Endothelial cell of umbilical vein (primary cell): ENCODE data around the gene DYNC1H1. TPM values are rescaled to one million over a fixed set of nuclear protein-coding genes. Genes with fewer than 3 reads are reported as not detected.

Experiments used
- BruUV-seq: library from RNA; stranded (reverse); fragments of 400-500 nt; replicated peaks from 2 replicates; lab custom pipeline; 2021; lab: Mats Ljungman, UMichigan
- CTCF ChIA-PET: fragments of 300-600, 350-600 bp; sonication (Branson Sonifier 250); formaldehyde crosslinking; loops from one replicate; lab custom pipeline; 2021; ENCODE audit warnings: antibody characterized with exemption, inconsistent platforms; lab: Charles Lee
- POLR2A ChIA-PET: fragments of 300-600, 350-600 bp; sonication (Branson Sonifier 250); formaldehyde crosslinking; loops from one replicate; lab custom pipeline; 2021; ENCODE audit warnings: antibody characterized with exemption, inconsistent platforms; lab: Charles Lee
- DNase-seq: peaks from one replicate; pipeline ENCODE4 v3.0.0-alpha.2; 2011; ENCODE audit warnings: low read depth, low spot score
- FAIRE-seq: peaks from 2 replicates; lab custom pipeline; 2011; peaks lifted over from hg19 to GRCh38; lab: Jason Lieb, UNC
- H2AFZ ChIP-seq: 2 replicates; pipeline ENCODE4 v1.6.0; 2012; ENCODE audit warnings: low read depth, low read length, control low read depth, inconsistent platforms
- H3K27ac ChIP-seq: 2 replicates; pipeline ENCODE4 v1.5.1; 2011; ENCODE audit warnings: low read depth, mild to moderate bottlenecking, control low read depth, low read length, moderate library complexity; ENCODE audit not compliant: insufficient read depth
- H3K27me3 ChIP-seq, 2 experiments: 2 replicates each; pipeline versions ENCODE4 v1.6.0 to v1.6.1; 2011; ENCODE audit warnings: low read length in 2 of 2, mixed read lengths in 1 of 2; ENCODE audit not compliant: control insufficient read depth in 2 of 2, insufficient read depth in 2 of 2
- H3K36me3 ChIP-seq, 2 experiments: 2 replicates in 1 of 2; 3 replicates in 1 of 2; pipeline ENCODE4 v1.5.1; 2011; ENCODE audit warnings: low read length in 2 of 2, mild to moderate bottlenecking in 1 of 2, moderate library complexity in 1 of 2; ENCODE audit not compliant: control insufficient read depth in 2 of 2, insufficient read depth in 2 of 2; ENCODE audit errors: extremely low read depth in 1 of 2
- H3K4me1 ChIP-seq: 3 replicates; pipeline ENCODE4 v1.5.1; 2011; ENCODE audit warnings: mild to moderate bottlenecking, low read length; ENCODE audit not compliant: control insufficient read depth, insufficient read depth; ENCODE audit errors: extremely low read depth
- H3K4me2 ChIP-seq: 2 replicates; pipeline ENCODE4 v1.6.1; 2011; ENCODE audit warnings: low read length, control low read depth, mixed read lengths; ENCODE audit not compliant: insufficient read depth
- H3K4me3 ChIP-seq, 3 experiments: fragments of 200-600 bp in 1 of 3; sonication (generic), shearing (Covaris generic) in 1 of 3; replicated peaks in 1 of 3; 2 replicates each; pipeline ENCODE4 v1.5.1; 2011 to 2016; ENCODE audit warnings: control low read depth in 3 of 3, low read length in 3 of 3, mild to moderate bottlenecking in 2 of 3, inconsistent platforms in 1 of 3, low read depth in 1 of 3, moderate library complexity in 1 of 3; ENCODE audit not compliant: insufficient read depth in 1 of 3
- H3K79me2 ChIP-seq: 2 replicates; pipeline ENCODE4 v1.6.0; 2012; ENCODE audit warnings: low read length, inconsistent platforms; ENCODE audit not compliant: control insufficient read depth, insufficient read depth
- H3K9ac ChIP-seq: replicated peaks from 2 replicates; pipeline ENCODE3; 2011; ENCODE audit warnings: low read length, control low read depth; ENCODE audit not compliant: insufficient read depth; ENCODE audit errors: extremely low read depth
- H3K9me1 ChIP-seq: replicated peaks from 3 replicates; pipeline ENCODE4 v1.6.0; 2011; ENCODE audit warnings: mild to moderate bottlenecking, low read length; ENCODE audit not compliant: control insufficient read depth, insufficient read depth; ENCODE audit errors: extremely low read depth
- H3K9me3 ChIP-seq: replicated peaks from 2 replicates; pipeline ENCODE4 v1.5.1; 2012; ENCODE audit warnings: low read length, inconsistent platforms; ENCODE audit not compliant: control insufficient read depth, insufficient read depth
- H4K20me1 ChIP-seq: replicated peaks from 2 replicates; pipeline ENCODE3; 2011; ENCODE audit warnings: mild to moderate bottlenecking, low read length; ENCODE audit not compliant: control insufficient read depth, insufficient read depth; ENCODE audit errors: extremely low read depth
- EZH2 ChIP-seq: IDR thresholded peaks from 2 replicates; pipeline ENCODE4 v1.6.1; 2012; ENCODE audit warnings: borderline replicate concordance, low read depth, mild to moderate bottlenecking, moderate library complexity, low read length, inconsistent platforms; ENCODE audit not compliant: severe bottlenecking
- FOS ChIP-seq: IDR thresholded peaks from 2 replicates; pipeline ENCODE4 v1.6.1; 2011; ENCODE audit warnings: mild to moderate bottlenecking, low read length, moderate library complexity, borderline replicate concordance; ENCODE audit not compliant: insufficient read depth
- GATA2 ChIP-seq: IDR thresholded peaks from 2 replicates; pipeline ENCODE4 v1.7.0; 2011; ENCODE audit warnings: low read depth, mild to moderate bottlenecking, moderate library complexity, mixed read lengths, low read length; ENCODE audit not compliant: insufficient read length, insufficient read depth
- JUN ChIP-seq: IDR thresholded peaks from 2 replicates; pipeline ENCODE4 v1.6.1; 2011; ENCODE audit warnings: borderline replicate concordance, low read depth; ENCODE audit not compliant: insufficient read length, insufficient read depth
- MYC ChIP-seq: IDR thresholded peaks from one replicate; pipeline ENCODE4 v1.6.1; 2011; ENCODE audit warnings: mild to moderate bottlenecking, low read depth, low read length
- POLR2A ChIP-seq: IDR thresholded peaks from 2 replicates; pipeline ENCODE4 v1.6.1; 2012; ENCODE audit warnings: low read depth, mild to moderate bottlenecking, control low read depth, low read length
- POLR2AphosphoS5 ChIP-seq: IDR thresholded peaks from 2 replicates; pipeline ENCODE4 v1.6.1; 2012; ENCODE audit warnings: low read depth, mild to moderate bottlenecking, control low read depth, low read length, moderate library complexity; ENCODE audit not compliant: insufficient read depth
- dilution Hi-C: fragments of 300-500 bp; cut with MboI; formaldehyde crosslinking; loops from one replicate; pipeline ENCODE4 v1.15.0; 2019; ENCODE audit warnings: low sequenced_read_pairs; ENCODE audit not compliant: extremely low pct_ligation_motif_present
- intact Hi-C: fragments of 100-400 bp; cut with micrococcal nuclease; formaldehyde crosslinking; loops from one replicate; pipeline ENCODE4 v1.10.0; 2022
- polyA plus RNA-seq, 4 experiments: library from polyadenylated mRNA; depleted of rRNA in 3 of 4; stranded (reverse) in 3 of 4; unstranded in 1 of 4; fragments of >200 nt; gene quantifications; 2 replicates each; pipeline versions ENCODE4 v1.2.1 to v1.2.3, GENCODE V29; 2011 to 2012; ENCODE audit warnings: missing spikeins in 1 of 4
- total RNA-seq: library from RNA; stranded (reverse); gene quantifications from 2 replicates; pipeline ENCODE4 v1.2.3, GENCODE V29; 2021
- TF ChIP-seq, protein P1 (sequence below), 2 donors: IDR thresholded peaks; 1 replicate in 1 of 2; 2 replicates in 1 of 2; pipeline ENCODE4 v1.5.1; 2011; ENCODE audit warnings: low read length in 2 of 2, mild to moderate bottlenecking in 2 of 2, moderate library complexity in 2 of 2, control low read depth in 1 of 2, inconsistent platforms in 1 of 2, low read depth in 1 of 2; ENCODE audit not compliant: insufficient read depth in 1 of 2; ENCODE audit errors: extremely low read depth in 1 of 2
- TF ChIP-seq, protein P2 (sequence below): IDR thresholded peaks from 2 replicates; pipeline ENCODE4 v1.6.1; 2011; ENCODE audit not compliant: insufficient read depth, insufficient read length

The DYNC1H1 gene
- total and polyA plus RNA-seq, 2 donors (not counting 3 experiments of a cell fraction or from before 2014, with no cell fraction given), result 254 to 648 TPM

DNA sequence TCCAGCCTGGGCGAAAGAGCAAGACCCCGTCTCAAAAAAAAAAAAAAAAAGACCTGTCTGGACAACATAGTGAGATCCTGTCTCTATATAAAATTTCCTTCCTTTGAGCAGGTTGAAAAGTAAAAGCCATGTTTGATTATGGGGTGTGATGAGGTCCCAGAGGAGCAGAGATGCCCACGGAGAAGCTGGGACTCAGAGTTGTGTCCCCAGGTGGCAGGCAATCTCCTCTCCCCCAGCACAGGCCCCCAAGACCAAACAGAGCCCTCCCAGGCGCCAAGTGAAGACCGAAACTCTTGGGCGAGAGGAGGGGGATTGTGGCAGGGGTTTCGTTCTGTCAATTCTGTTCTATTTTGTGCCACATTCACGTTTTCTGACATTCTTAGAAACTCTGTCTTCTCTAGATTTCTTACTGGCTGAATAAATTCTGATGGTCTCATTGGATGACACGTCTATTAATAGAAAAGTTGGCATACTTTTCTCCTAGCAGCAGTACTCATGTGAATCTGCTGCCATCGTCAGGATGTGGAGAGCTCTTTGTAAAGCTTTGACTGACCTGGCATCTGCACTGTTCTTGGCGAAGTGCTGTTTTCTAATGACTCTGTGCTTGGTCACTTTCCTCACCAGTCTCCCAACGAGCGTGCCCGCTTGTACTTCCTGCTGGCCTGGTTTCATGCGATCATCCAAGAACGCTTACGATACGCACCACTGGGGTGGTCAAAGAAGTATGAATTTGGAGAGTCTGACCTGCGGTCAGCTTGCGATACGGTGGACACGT, 79.1 kb downstream of the DYNC1H1 start:
- POLR2A ChIA-PET, result no interaction called here
- intact Hi-C loops, result no loop called here
- peaks cover 40 to 76% of the 10 kb centered on the region in 2 experiments for H3K36me3 ChIP-seq
- no peak overlapping the region for H2AFZ ChIP-seq
- no peaks in the 10 kb centered on the region for H3K9me1 ChIP-seq
- no peaks in the 10 kb centered on the region for H3K27me3 ChIP-seq
- H4K20me1 ChIP-seq, result no peaks in the 10 kb centered on the region
- dilution Hi-C loops, result no loop called here
- no peak for FAIRE-seq
- TF ChIP-seq, protein P1, sequence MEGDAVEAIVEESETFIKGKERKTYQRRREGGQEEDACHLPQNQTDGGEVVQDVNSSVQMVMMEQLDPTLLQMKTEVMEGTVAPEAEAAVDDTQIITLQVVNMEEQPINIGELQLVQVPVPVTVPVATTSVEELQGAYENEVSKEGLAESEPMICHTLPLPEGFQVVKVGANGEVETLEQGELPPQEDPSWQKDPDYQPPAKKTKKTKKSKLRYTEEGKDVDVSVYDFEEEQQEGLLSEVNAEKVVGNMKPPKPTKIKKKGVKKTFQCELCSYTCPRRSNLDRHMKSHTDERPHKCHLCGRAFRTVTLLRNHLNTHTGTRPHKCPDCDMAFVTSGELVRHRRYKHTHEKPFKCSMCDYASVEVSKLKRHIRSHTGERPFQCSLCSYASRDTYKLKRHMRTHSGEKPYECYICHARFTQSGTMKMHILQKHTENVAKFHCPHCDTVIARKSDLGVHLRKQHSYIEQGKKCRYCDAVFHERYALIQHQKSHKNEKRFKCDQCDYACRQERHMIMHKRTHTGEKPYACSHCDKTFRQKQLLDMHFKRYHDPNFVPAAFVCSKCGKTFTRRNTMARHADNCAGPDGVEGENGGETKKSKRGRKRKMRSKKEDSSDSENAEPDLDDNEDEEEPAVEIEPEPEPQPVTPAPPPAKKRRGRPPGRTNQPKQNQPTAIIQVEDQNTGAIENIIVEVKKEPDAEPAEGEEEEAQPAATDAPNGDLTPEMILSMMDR (IDR thresholded peaks at IDR 0.05; ENCODE audit: extremely low read depth in 1 of 2, insufficient read depth in 1 of 2, low read depth in 1 of 2, low read length in 2 of 2), result no peak
- TF ChIP-seq, protein P2, sequence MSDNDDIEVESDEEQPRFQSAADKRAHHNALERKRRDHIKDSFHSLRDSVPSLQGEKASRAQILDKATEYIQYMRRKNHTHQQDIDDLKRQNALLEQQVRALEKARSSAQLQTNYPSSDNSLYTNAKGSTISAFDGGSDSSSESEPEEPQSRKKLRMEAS, result no peak
- no peak for TF ChIP-seq FOS
- no peak for TF ChIP-seq POLR2AphosphoS5
- no peak for TF ChIP-seq JUN
- no peak for TF ChIP-seq POLR2A
- no peak for TF ChIP-seq EZH2
- TF ChIP-seq GATA2, result no peak
- no peak for TF ChIP-seq MYC
- H3K9ac ChIP-seq, result no peak overlapping the region
- H3K27ac ChIP-seq, result no peak overlapping the region
- CTCF ChIA-PET, result no interaction called here
- DNase-seq, result no peak
- no peaks in the 10 kb centered on the region for H3K79me2 ChIP-seq
- no TSS peak for BruUV-seq
- H3K4me2 ChIP-seq, result no peak overlapping the region
- no peaks in the 10 kb centered on the region for H3K4me1 ChIP-seq
- no peaks in the 10 kb centered on the region for H3K9me3 ChIP-seq
- H3K4me3 ChIP-seq, result no peak overlapping the region
